Dedifferentiated amniotic fluid mesenchymal stem cell (primary cell): ENCODE measurements around the gene IQCH.
"Not testable (repeated sequence)": the region's sequence is repeated elsewhere in the genome, so short reads cannot be mapped to it uniquely, and the experiment has no call there.

Experiments used
- DNase-seq: peaks from one replicate; pipeline ENCODE4 v3.0.0-alpha.2; 2016; ENCODE audit errors: extremely low spot score

The IQCH gene

DNA sequence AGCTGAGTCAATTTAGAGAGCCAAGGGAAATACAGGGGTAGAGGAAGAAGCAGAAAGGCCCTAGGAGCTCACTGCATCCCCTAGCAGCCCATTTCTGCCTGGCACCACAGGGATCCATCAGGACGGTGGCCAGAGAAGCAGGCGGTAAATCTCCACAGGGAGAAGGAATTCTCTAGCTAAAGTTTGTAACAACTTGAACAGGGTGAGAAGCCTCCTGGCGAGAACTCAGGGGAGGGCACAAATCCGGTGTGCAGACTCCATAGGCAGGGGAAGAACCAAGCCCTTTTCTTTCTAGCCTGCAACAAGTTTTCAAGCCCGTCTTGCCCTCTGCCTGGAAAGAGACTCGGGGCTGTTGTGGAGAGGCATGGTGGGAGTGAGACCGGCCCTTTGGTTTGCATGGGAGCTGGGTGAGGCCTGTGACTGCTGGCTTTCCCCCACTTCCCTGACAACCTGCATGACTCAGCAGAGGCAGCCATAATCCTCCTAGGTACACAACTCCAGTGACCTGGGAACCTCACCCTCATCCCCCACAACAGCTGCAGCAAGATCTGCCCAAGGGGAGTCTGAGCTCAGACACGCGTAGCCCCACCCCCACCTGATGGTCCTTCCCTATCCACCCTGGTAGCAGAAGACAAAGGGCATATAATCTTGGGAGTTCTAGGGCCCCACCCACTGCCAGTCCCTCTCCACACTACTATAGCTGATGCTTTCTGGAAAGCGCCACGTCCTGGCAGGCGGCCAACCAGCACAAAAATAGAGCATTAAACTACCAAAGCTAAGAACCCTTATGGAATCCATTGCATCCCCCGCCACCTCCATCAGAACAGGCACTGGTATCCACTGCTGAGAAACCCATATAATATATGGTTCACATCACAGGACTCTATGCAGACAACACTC, 182.0 kb downstream of the IQCH start:
- not testable (repeated sequence) for DNase-seq

DNA sequence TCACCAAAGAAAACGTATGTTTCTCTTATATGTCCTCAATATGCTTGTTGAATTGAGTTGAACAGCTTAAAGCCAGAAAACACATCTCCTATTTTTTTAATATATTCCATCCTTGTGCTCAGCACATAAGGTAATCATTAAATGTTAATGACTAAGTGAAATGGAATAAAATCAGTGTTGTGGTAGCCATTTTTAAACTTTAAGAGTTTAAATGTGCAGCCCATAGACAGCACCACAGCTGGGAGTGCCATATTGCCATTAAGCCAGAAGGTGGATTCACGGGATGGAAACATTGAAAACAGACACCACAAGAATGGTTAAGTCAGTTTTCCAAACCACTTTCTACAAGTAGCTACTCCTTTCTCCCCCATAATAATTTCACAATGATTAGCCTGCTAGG, 189.5 kb downstream of the IQCH start:
- no peak for DNase-seq

DNA sequence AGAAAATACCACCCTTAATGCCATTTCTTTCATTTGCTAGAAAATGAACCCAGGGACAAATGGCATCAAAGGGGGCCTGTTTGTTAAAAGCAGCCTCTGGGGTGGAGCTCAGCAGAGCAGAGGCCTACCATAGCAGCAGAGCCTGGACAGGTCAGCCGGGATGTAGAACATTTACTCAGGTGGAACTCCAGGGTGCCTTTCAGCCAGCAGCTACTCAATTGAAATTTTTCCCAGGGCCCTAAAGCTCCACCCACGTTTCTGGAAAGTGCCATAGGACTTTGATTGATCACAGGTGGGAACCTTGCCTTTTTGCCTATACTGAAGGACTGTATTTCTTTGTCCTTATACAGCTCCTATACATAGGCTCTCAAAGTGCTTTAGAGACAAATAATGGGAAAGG, 191.9 kb downstream of the IQCH start:
- DNase-seq, result no peak

DNA sequence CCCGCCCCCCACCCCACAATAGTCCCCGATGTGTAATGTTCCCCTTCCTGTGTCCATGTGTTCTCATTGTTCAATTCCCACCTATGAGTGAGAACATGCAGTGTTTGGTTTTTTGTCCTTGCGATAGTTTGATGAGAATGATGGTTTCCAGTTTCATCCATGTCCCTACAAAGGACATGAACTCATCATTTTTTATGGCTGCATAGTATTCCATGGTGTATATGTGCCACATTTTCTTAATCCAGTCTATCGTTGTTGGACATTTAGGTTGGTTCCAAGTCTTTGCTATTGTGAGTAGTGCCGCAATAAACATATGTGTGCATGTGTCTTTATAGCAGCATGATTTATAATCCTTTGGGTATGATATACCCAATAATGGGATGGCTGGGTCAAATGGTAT, 193.8 kb downstream of the IQCH start:
- DNase-seq, result not testable (repeated sequence)

- not testable (repeated sequence) for DNase-seq
Observed at GRCh38 chr15:67453703-67454102, 199.1 kb downstream of the IQCH start.

GRCh38 chr15:67456677-67457529, 202.3 kb downstream of the IQCH start:
- DNase-seq, result peak; percentile 44

- DNase-seq, result no peak
Observed at GRCh38 chr15:67458331-67459029, 203.9 kb downstream of the IQCH start.

GRCh38 chr15:67460521-67460920, 205.9 kb downstream of the IQCH start:
- DNase-seq, result no peak

- no peak for DNase-seq
Observed at GRCh38 chr15:67461735-67462134, 207.1 kb downstream of the IQCH start.

- no peak for DNase-seq
Observed at GRCh38 chr15:67462875-67463274, 208.3 kb downstream of the IQCH start.

DNA sequence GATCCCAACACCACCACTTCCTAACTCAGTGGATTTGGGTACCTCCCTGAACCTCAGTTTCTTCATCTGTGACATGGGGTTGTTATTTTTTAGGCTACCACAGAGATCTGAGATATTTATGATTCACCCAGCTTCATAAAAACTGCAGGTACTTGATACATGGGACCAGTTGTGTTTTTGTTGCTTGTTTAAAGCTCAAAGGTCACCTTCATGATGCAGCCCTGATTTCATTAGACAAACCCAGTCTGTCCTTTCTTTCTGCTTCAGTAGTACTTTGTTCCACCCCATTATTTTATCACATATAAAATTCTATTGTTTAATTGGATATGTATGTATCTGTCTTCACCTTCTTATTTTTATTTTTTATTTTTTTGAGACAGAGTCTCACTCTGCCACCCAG, 208.9 kb downstream of the IQCH start:
- DNase-seq, result no peak

GRCh38 chr15:67465196-67465952, 210.8 kb downstream of the IQCH start:
- no peak for DNase-seq

- no peak for DNase-seq
Observed at GRCh38 chr15:67468416-67468815, 213.8 kb downstream of the IQCH start.

GRCh38 chr15:67469680-67470079, 215.1 kb downstream of the IQCH start:
- no peak for DNase-seq

DNA sequence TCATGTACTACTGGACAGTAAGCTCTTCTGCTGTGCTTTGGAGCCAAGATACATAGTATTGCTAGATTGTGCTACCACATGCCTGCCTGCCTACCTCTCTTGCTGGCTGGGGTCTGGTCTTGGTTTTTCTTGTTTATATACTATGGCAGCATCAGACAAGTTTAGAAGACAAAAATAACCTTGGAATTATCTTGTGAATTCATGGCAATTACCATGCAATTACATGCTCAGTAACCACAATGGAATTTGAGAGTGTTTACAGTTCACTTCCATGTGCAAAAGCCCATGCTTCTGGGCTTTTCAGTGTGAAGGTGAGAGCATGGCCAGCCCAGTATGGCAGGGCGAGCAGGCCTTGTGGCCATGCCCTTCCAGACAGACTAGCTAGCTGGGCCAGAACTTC, 218.4 kb downstream of the IQCH start:
- DNase-seq, result no peak

GRCh38 chr15:67474405-67475110, 220.0 kb downstream of the IQCH start:
- no peak for DNase-seq

DNA sequence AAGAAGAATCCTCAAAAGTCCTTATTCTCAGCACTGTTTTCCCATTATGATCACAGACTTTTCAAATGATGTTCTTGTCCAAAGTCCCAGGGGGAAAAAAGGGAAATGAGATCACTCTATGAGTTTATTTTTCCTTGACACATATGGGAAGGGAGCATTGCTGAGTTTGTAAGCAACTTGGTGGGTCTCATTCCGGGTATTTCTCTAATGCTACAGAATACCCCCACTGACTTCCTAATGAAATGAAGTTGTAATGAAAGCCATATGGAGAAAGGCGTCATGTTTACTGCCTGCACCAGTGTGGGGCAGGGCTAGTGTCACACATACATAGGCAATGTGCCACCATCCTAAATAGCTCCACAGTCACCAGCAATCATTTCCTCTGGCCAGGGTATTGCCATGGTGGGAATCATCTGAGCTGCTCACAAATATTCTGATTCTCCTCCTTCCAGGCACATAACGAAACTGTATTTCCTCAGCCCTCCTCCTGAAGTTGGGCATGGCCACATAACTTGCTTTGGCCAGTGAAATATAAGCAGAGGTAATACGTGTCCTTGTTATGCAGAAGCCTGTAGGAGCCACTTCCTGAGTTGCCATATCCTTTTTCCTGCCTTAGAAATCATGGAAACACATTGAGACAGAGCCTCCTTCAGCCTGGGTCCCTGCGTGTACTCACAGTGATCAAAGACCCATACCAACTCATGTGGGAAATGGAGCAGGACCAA, 225.4 kb downstream of the IQCH start:
- DNase-seq, result no peak

DNA sequence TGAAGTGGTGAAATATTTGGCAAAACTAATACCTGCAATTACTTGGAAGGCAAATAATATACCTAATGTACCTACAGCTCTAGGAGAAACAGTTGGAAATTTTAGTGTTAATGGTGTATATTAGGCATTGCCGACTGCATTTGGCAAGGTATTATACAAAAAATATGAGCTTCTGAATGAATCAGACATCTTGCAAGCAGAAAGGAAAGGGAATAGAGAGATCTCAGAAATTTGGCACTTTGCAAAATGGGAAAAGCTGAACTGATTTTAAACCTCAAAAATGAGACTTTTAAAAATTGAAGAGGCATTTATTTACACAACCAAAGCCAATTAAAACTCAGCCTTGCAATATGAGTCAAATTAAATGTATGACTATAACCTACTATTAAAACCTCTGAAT, 226.2 kb downstream of the IQCH start:
- DNase-seq, result no peak

- no peak for DNase-seq
Observed at GRCh38 chr15:67481680-67482079, 227.1 kb downstream of the IQCH start.

DNA sequence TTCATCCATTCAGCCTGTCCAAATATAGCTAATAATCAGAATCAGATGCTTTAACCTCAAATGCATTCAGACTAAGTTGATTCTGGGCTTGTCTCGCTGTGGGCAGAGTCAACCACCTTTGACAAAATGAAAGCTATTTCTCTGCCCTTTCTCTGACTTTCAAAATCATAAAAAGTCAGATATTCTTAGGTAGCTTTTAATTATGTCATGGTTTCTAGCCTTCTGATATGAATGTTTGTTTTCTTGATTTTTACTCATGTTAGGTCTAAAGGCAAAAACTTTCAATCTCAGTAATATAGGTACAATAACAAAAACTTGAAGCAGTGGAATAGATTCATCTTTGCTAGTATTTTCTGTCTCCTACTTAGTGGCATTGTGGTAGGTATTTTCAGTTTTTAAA, 241.0 kb downstream of the IQCH start:
- no peak for DNase-seq
